ENCODE results near the gene IPO4. TPM values are rescaled to one million over a fixed set of nuclear protein-coding genes. Genes with fewer than 3 reads are reported as not detected.

The IPO4 gene
- total and polyA plus RNA-seq, 2 of the 13 experiments (the other 11 are each of a cell fraction or from before 2014, with no cell fraction given), result 39.0 to 179 TPM

DNA sequence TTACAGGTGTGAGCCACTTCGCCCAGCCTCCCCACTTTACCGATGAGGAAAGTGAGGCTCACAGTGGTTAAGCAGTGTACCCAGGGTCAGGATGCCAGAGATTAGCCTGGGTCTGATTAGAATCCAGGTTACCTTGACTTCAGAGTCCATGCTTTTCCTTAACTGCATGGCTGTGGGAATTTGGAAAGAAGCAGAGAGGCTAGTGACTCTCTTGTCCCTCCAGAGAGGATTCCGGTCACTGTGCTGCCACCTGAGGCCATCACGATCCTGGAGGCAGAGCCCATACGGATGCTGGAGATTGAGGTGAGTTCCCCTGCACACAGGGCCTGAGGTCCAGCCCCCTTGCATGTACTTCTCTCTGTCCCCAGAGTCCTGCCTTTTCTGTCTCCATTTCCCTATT, 12.0 kb downstream of the IPO4 start (continued):
- TF ChIP-seq ESRRA (CRISPR knock-in tag; IDR thresholded peaks at IDR 0.05; ENCODE audit: low read depth) (no peak), ZNF343 (CRISPR knock-in tag; IDR thresholded peaks at IDR 0.05) (0 out of 2 replicates have a peak, but pooled peaks have one; percentile 62), ZNF484 (CRISPR knock-in tag; IDR thresholded peaks at IDR 0.05; ENCODE audit: borderline replicate concordance, low read depth) (no peak), ZNF180 (CRISPR knock-in tag; IDR thresholded peaks at IDR 0.05; ENCODE audit: borderline replicate concordance, low read depth) (no peak), ZFY (CRISPR knock-in tag; IDR thresholded peaks at IDR 0.05) (no peak), ZZZ3 (CRISPR knock-in tag; IDR thresholded peaks at IDR 0.05; ENCODE audit: borderline replicate concordance) (0 out of 2 replicates have a peak, but pooled peaks have one; percentile 19), PAWR (CRISPR knock-in tag; IDR thresholded peaks at IDR 0.05; ENCODE audit: borderline replicate concordance) (0 out of 2 replicates have a peak, but pooled peaks have one; percentile 57), ZNF275 (CRISPR knock-in tag; IDR thresholded peaks at IDR 0.05; ENCODE audit: borderline replicate concordance) (no peak), MZF1 (CRISPR knock-in tag; IDR thresholded peaks at IDR 0.05; ENCODE audit: borderline replicate concordance) (no peak), ATF5 (CRISPR knock-in tag; IDR thresholded peaks at IDR 0.05; ENCODE audit: low read depth) (no peak), MAX (IDR thresholded peaks at IDR 0.05) (no peak), ZNF547 (CRISPR knock-in tag; IDR thresholded peaks at IDR 0.05) (0 out of 2 replicates have a peak, but pooled peaks have one; percentile 23), KMT2A (CRISPR knock-in tag; IDR thresholded peaks at IDR 0.05) (0 out of 2 replicates have a peak, but pooled peaks have one; percentile 13), GABPB1 (CRISPR knock-in tag; IDR thresholded peaks at IDR 0.05) (no peak), CREB1 (IDR thresholded peaks at IDR 0.05) (no peak), CREB1 (CRISPR knock-in tag; IDR thresholded peaks at IDR 0.05) (no peak), PBX2 (CRISPR knock-in tag; IDR thresholded peaks at IDR 0.05) (no peak), ZNF790 (CRISPR knock-in tag; IDR thresholded peaks at IDR 0.05; ENCODE audit: borderline replicate concordance) (no peak), RFX3 (CRISPR knock-in tag; IDR thresholded peaks at IDR 0.05) (no peak), ZNF776 (CRISPR knock-in tag; IDR thresholded peaks at IDR 0.05) (no peak), ZNF354B (CRISPR knock-in tag; IDR thresholded peaks at IDR 0.05) (peak; percentile 53; the same call in 1 of the 2 replicates), ZNF264 (CRISPR knock-in tag; IDR thresholded peaks at IDR 0.05) (no peak)
- TF ChIP-seq, protein P1, sequence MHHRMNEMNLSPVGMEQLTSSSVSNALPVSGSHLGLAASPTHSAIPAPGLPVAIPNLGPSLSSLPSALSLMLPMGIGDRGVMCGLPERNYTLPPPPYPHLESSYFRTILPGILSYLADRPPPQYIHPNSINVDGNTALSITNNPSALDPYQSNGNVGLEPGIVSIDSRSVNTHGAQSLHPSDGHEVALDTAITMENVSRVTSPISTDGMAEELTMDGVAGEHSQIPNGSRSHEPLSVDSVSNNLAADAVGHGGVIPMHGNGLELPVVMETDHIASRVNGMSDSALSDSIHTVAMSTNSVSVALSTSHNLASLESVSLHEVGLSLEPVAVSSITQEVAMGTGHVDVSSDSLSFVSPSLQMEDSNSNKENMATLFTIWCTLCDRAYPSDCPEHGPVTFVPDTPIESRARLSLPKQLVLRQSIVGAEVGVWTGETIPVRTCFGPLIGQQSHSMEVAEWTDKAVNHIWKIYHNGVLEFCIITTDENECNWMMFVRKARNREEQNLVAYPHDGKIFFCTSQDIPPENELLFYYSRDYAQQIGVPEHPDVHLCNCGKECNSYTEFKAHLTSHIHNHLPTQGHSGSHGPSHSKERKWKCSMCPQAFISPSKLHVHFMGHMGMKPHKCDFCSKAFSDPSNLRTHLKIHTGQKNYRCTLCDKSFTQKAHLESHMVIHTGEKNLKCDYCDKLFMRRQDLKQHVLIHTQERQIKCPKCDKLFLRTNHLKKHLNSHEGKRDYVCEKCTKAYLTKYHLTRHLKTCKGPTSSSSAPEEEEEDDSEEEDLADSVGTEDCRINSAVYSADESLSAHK (CRISPR knock-in tag; IDR thresholded peaks at IDR 0.05; ENCODE audit: borderline replicate concordance), result no peak
- TF ChIP-seq, protein P2, sequence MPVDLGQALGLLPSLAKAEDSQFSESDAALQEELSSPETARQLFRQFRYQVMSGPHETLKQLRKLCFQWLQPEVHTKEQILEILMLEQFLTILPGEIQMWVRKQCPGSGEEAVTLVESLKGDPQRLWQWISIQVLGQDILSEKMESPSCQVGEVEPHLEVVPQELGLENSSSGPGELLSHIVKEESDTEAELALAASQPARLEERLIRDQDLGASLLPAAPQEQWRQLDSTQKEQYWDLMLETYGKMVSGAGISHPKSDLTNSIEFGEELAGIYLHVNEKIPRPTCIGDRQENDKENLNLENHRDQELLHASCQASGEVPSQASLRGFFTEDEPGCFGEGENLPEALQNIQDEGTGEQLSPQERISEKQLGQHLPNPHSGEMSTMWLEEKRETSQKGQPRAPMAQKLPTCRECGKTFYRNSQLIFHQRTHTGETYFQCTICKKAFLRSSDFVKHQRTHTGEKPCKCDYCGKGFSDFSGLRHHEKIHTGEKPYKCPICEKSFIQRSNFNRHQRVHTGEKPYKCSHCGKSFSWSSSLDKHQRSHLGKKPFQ (CRISPR knock-in tag; IDR thresholded peaks at IDR 0.05; ENCODE audit: insufficient replicate concordance), result no peak

Data from HepG2 (cell line).